Fibroblast of lung (primary cell): ENCODE data around the gene XIRP2.

ENCODE experiments used
- CTCF ChIP-seq, 2 donors: IDR thresholded peaks in 1 of 2; conservative IDR thresholded peaks in 1 of 2; 1 replicate in 1 of 2; 2 replicates in 1 of 2; pipeline ENCODE4 v1.5.1; 2011 to 2012; ENCODE audit warnings: low read length in 2 of 2, control low read depth in 1 of 2, inconsistent platforms in 1 of 2, low read depth in 1 of 2, mild to moderate bottlenecking in 1 of 2
- EZH2 ChIP-seq: IDR thresholded peaks from 2 replicates; pipeline ENCODE4 v1.5.1; 2012; ENCODE audit warnings: low read length, control low read depth, mild to moderate bottlenecking; ENCODE audit errors: missing control alignments

- TF ChIP-seq CTCF (conservative IDR thresholded peaks at IDR 0.05 in 1 of 2, IDR thresholded peaks at IDR 0.05 in 1 of 2; ENCODE audit: low read depth in 1 of 2, low read length in 2 of 2) (no peak), EZH2 (no peak)
Observed at GRCh38 chr2:166899676-166900075, 11.4 kb downstream of the XIRP2 start.
